HUES48 (cell line): ENCODE results near the gene IPMK.

Source experiments
- H3K27ac ChIP-seq: one replicate; pipeline ENCODE4 v1.7.0; 2013; ENCODE audit warnings: low read depth, low read length, inconsistent platforms
- H3K27me3 ChIP-seq: 2 replicates; pipeline ENCODE4 v1.6.1; 2013; ENCODE audit warnings: mild to moderate bottlenecking, low read length; ENCODE audit not compliant: control insufficient read depth, insufficient read depth
- H3K36me3 ChIP-seq: 2 replicates; pipeline ENCODE4 v1.6.1; 2013; ENCODE audit warnings: low read length; ENCODE audit not compliant: control insufficient read depth, insufficient read depth
- H3K4me1 ChIP-seq: 2 replicates; pipeline ENCODE4 v1.6.1; 2013; ENCODE audit warnings: mild to moderate bottlenecking, low read length; ENCODE audit not compliant: control insufficient read depth, insufficient read depth
- H3K4me3 ChIP-seq: 2 replicates; pipeline ENCODE4 v1.5.1; 2013; ENCODE audit warnings: mild to moderate bottlenecking, low read depth, low read length
- H3K9ac ChIP-seq: 2 replicates; pipeline ENCODE4 v1.6.1; 2013; ENCODE audit warnings: mild to moderate bottlenecking, low read depth, low read length, moderate library complexity
- H3K9me3 ChIP-seq: 2 replicates; pipeline ENCODE4 v1.6.1; 2013; ENCODE audit warnings: low read length; ENCODE audit not compliant: control insufficient read depth, insufficient read depth

IPMK gene

GRCh38 chr10:58152673-58153263 lies 114.9 kb downstream of the IPMK start:
- Histone ChIP-seq H3K4me3 (no peak overlapping the region), H3K4me1 (peaks cover 11% of the 10 kb centered on the region; the same call in 1 of the 2 replicates), H3K27ac (no peak overlapping the region), H3K9me3 (no peaks in the 10 kb centered on the region), H3K27me3 (no peaks in the 10 kb centered on the region), H3K9ac (no peak overlapping the region), H3K36me3 (no peaks in the 10 kb centered on the region)

- no peak overlapping the region for H3K4me3 ChIP-seq
- no peak overlapping the region for H3K27ac ChIP-seq
- H3K4me1 ChIP-seq: peaks cover 11% of the 10 kb centered on the region; the same call in 1 of the 2 replicates
- H3K27me3 ChIP-seq: no peaks in the 10 kb centered on the region
- no peaks in the 10 kb centered on the region for H3K9me3 ChIP-seq
- H3K36me3 ChIP-seq: no peaks in the 10 kb centered on the region
- H3K9ac ChIP-seq: no peak overlapping the region
These were observed 117.4 kb downstream of the IPMK start for GRCh38 chr10:58150290-58150689.

GRCh38 chr10:58143944-58144343 lies 123.8 kb downstream of the IPMK start:
- Histone ChIP-seq H3K9ac (no peak overlapping the region), H3K4me1 (no peaks in the 10 kb centered on the region), H3K27me3 (no peaks in the 10 kb centered on the region), H3K9me3 (peaks cover 8% of the 10 kb centered on the region; the same call in 1 of the 2 replicates), H3K36me3 (no peaks in the 10 kb centered on the region), H3K27ac (no peak overlapping the region), H3K4me3 (no peak overlapping the region)
